RPMI7951 (cell line): Measurements from ENCODE around the gene DMD. TPM values are rescaled to one million over a fixed set of nuclear protein-coding genes. Genes with fewer than 3 reads are reported as not detected.
A peak's percentile ranks its signal among the peaks of the same experiment; 100 is the strongest.

Experiments used
- DNase-seq: peaks from one replicate; pipeline ENCODE4 v3.0.0-alpha.2; 2012; ENCODE audit warnings: low read depth
- total RNA-seq: library from RNA; depleted of rRNA; stranded (reverse); fragments of >200 nt; shearing (Covaris generic); gene quantifications from 2 replicates; pipeline ENCODE4 v1.2.3, GENCODE V29; 2014

The DMD gene
- total RNA-seq, 1 experiment from 2014 or later = 2.0 TPM

DNA sequence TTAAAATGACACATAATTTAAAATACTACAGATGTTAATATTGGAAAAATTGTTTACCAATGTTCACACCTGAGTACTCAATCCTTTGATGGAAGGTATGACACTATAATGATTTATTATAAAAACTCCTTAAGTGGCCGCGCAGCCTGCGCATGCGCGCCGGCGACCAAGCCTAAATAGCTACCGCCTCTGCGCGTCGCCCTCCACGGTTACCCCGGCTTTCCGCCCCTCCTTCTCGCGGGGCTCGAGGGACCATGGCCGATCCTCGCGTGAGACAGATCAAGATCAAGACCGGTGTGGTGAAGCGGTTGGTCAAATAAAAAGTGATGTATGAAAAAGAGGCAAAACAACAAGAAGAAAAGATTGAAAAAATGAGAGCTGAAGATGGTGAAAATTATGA, 170.2 kb downstream of the DMD start:
- no peak for DNase-seq

DNA sequence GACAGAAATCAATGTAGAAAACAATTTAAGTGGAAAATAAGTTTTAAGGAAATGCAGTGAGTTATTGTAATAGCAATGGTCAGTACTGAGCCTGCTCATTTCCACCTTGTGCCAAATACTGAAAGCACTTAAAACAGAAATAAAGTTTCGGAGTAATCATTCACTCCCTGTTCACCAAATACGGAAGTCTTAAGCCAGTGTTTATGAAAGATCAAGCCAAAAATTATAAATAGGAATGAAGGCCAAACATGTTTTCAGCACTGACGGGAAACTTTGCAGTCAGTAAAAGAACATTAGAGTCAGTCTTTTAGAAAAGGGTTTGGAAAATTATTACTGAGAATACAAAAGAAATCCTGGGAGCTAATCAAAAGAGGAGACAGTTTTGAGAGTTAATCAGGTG, 178.6 kb downstream of the DMD start:
- no peak for DNase-seq

DNA sequence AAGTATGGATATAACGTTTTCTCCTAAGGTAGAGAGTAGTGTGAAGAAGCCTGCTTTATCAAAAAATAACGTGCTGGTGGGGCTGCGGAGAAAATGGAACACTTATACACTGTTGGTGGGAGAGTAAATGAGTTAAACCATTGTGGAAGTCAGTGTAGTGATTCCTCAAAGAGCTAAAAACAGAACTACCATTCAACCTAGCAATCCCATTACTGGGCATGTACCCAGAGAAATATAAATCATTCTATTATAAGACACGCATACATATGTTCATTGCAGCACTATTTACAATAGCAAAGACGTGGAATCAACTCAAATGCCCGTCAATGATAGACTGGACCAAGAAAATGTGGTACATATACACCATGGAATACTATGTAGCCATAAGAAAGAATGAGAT, 196.4 kb downstream of the DMD start:
- DNase-seq = no peak

DNA sequence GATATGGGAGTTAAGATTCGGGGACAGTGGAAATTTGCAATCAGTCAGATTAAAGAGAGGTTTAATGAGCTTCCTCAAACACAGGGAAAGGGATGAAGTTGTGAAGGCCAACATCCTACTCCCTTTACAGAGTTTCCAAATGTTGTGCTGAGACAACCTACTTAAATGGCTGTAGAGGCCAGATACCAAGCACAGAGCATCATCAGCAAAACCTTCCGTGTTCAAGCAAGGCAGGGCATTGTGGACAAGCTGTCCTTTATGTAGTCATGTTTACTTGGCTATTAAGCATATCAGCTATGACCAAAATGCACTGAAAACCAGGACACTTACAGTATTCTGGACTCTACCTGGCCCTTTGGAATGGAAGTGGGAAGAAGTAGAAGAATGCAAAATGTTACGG, 197.3 kb downstream of the DMD start:
- no peak for DNase-seq

DNA sequence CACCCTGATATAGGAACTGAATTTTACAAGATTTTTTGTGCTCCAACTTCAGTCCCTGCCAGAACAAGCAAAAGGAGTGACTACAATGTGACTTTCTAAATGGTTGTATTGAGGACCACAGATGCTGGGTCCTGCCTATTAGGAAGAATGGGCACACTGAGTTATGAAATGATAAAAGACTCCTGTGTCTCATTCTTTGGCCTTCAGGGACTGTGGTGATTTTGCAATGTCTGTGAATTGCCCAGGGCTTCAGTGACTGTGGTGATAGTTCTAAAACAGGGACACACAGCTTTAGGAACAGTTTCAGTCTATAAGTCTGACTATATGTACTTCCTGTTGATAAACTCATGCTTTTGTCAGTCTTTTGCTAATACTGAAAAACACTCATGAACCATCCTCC, 210.2 kb downstream of the DMD start:
- peak; percentile 0 for DNase-seq

DNA sequence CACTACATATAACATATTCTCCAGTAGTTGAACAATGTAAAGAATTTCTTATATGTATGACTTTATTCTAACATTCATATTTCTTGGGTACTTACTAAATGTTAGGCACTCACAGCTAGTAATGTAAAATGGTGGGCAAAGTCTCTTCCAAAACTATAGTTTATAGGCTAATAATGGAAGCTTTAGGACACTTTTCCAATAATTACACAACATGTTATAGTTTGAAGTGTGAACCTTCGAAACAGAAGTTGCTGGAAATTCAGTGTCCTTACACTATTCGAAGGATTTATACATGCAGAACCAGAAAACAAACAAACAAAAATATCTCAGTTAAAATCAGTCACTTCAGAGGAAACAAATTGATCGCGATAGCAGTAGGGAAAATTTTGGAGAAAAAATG, 212.6 kb downstream of the DMD start:
- no peak for DNase-seq

DNA sequence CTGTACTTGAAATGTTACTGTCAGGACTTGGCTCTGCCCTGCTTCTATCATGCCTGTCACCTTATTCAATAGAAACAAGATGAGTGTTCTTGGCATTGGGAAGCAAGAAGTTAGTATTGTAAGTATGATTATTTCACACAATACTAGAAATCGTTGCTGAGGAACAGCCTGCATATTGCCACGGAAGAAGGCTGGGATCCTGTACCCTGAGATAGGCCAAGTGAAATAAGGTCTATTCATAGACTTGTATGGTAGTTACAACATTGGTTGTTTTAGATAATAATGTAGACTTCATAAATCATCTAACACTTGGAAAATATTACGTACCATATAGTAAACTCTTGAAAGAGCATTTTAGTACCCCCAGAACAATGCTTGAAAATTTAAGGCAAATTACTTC, 215.9 kb downstream of the DMD start:
- no peak for DNase-seq

DNA sequence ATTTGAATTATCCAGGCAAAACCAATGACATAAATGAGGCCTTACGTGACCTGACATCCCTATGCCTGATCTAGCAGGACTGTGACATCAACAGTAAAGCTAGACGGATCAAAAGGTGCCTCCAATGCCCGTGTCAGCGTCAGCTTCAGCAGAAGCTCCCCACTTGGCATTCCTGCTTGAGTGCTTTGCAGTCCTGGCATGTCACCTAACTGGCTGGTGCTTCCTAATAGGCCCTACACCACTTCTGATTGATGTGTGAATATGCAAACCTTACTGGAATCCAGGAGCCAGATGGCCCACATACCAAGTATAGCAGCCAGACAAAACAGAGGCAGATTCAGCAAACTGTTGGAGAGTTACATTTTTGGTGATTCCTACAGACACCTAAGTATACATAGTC, 224.2 kb downstream of the DMD start:
- no peak for DNase-seq

DNA sequence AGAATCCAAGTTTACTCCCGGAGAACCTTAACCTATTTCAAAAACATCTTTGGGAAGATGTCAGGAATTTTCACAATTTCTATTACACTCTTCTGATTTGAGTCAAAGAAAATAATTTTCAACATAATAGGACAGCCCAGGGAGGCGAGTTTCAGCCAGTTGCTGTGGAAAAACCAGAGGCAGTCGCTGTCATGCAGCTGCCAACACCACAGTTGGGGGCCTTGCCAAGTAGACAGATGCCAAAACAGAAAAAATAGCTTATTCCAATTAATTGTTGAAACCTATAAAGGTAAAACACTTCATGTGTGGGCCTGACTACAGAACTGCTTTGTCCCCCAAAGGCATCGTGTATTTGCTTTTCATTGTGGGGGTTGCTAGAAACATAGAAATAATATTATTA, 225.8 kb downstream of the DMD start:
- no peak for DNase-seq

DNA sequence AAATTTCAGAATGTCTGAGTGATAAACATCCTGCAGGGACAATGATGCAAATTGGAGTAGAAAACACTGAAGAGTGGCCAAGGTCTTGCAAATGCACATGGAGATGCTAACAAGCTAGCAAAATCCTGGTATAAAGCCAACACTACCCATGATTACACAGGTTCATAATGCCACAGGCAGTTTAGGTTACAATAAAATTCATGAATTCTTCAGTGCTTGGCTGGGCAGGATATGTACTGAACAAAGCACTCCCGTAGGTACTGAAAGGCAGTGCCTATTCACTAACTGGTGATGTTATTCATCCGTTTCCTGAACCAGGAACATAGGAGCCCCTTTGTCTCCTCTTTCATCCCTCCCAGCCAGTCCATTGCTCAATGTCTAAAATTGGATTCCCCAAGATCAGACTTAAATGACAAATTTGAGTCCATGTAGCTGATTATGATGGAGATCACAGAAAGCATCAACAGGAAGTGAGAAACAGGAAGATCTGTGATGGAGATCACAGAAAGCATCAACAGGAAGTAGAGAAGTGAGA, 244.5 kb downstream of the DMD start:
- peak; percentile 0 for DNase-seq

DNA sequence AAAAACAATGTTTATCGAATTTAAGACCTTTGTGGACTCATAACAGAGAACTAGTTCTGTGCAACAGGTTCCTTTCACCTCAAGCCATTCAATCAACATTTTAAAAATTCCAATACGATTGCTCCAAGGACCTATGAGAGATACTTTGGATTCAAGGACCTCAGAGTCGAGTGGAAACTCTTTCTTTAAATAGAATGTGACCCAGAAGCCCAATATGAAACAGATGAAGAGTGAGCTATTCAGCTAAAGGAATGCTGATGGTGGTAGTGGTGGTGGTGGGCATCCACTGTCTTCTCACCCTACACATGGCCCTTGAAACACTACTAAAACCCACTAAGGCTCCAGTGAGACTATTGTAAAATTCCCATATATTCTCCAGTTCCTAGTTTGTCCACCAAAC, 257.2 kb downstream of the DMD start:
- DNase-seq = no peak

DNA sequence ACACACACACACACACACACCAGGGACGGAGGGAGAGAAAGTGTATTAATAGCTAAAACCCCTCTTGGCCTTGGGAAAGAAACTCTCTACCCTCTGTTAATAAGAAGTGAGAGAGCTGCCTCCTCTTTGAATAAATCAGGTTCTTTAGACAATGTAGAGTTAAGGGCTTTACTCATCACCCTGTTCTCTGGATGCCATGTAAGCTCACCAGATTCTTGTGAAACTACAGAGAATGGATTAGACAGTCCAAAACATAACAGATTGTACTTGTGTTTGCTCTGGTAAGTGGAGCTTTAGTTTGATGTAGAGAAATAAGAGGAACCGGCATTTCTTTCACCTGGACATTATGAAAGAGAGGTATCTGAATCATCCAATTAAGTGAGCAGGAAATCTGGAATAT, 263.2 kb downstream of the DMD start:
- no peak for DNase-seq

DNA sequence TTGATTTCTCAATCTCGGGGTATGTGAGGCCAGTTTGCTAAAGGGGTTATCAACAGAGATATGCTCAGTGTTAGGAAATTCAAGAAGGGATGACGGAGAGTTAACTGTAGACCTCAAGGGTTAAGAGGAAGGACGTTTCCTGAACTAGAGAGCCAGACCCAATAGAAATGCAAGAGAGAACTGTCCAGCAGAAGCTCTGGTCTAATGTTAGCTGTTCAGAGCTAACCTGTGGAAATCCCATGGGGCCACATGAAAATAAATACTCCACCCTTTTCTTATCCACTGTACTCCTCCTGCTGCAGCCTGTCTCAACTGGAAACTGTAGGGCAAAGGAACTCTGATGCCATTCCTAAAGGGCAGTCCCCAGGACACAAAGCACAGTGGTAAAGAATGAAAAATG, 274.3 kb downstream of the DMD start:
- no peak for DNase-seq

DNA sequence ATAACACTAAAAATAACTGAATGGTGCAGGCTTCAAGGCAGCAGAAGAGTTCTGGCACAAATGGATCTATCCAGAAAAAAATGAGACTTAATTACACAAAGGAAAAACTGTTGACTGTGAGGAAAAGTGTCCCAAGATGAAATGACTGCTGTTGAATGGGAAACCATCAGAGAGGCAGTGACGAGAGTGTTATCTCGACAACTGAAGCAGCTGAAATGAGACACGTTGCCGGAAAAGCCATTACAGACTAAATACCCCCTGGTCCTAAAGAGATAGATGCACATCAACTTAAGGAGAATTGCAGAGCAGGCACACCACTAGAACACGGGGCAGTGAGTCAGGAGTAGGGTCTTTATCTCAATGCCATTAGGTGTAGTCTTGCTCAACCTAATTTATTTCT, 277.8 kb downstream of the DMD start:
- DNase-seq = no peak

DNA sequence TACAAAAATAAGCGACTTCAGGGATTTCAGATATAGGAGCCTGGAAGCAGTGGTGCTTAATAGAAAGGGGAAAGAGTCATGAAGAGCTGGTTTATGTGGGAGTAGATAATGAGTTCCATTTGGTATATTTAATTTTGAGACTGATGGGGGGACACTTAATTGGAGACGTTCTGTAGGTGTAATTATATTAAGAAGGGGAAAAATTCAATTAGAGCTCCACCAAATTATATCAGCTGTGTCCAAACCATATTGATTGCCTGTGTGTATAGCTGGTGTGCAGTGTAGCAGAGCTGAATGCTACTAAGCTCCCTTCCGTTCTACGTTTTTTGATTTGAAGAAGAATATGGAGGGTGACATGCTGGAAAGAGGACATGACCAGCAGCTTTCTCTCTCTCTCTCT, 282.3 kb downstream of the DMD start:
- no peak for DNase-seq

DNA sequence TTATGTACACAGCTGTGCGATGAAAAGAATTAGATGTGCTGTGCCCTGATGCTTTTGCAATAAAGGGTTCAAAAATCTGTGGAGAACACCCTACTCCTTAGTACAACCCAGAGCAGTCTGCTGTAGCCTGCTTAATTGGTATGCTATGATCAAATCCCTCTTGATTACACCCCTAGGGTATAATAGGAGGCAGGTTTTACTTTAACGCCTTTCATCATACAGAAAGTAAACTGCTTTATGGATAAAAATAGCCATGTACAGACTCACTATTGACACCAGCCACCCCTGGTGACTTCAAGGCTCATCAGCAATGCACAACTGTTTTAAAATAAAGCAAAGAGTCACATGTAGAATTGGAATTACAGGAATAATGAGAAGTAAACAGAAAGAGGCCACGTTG, 315.3 kb downstream of the DMD start:
- no peak for DNase-seq

DNA sequence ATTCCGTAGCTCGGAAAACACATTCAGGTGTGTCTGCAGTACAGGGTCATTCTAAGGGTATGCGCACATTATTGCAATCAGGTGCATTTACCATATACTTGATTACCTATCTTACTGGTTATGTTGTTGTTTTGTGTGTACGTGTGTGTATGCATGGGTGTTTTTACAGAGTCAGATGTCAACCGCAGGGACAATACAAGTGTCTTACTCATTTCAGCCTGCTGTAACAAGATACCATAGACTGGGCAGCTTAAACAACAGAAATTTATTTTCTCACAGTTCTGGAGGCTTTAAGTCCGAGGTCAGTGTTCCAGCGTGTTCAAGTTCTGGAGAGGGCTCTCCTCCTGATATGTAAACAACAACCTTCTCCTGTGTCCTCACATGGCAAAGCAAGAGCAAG, 316.7 kb downstream of the DMD start:
- DNase-seq = no peak

DNA sequence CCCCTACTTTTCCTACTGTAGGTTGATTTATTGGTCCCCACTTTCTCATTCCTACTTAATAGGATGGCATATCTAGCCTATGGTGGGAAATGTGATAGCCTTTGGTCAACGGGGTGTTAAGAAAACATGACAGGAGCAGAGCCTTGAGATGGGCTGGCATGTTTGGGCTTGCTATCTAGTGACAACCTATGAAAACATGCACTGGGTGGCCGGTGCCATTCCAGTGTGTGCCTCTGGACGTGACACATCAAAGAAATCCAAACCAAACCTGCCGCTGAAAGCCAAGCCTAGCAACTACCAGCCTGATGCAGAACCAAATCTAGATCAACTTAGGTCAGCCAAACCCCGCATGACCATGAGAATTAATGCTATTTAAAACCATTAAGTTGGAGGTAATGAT, 317.6 kb downstream of the DMD start:
- no peak for DNase-seq

DNA sequence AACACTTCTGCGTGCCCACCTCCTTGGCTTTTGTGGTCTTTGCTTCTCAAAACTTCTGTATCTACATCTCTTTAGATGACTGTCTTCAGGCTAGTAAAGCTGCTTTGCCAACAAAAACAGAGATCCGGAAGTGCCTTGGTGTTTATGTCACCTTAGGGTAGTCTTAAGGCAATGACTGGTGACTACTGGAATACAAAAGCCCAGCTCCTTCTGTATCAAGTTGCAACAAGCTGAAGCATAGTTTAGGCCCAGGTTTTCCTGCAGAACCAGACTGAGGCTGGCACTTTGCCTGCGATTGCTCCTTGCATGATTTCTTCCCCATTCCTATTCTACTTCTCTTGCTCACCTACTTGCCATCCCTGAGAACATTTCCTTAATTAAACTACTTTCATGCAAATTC, 333.8 kb downstream of the DMD start:
- no peak for DNase-seq

DNA sequence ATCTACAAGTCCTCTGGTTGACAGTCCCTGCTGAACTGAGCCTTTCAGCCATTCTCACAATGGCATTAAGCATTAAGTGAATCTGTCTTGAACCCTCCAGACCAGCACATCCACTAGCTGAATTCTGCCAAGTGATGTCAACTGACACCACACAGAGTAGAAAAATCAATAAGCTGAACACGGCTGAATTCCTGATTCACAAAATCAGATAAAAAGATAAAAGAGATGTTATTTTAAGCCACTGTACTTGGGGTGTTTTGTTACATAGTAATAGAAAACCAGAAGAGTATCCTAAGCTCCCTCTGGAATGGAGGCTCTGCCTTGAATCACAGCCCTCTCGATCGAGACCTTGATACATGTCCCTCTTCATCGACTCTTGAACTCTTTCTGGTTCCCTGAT, 336.5 kb downstream of the DMD start:
- no peak for DNase-seq

DNA sequence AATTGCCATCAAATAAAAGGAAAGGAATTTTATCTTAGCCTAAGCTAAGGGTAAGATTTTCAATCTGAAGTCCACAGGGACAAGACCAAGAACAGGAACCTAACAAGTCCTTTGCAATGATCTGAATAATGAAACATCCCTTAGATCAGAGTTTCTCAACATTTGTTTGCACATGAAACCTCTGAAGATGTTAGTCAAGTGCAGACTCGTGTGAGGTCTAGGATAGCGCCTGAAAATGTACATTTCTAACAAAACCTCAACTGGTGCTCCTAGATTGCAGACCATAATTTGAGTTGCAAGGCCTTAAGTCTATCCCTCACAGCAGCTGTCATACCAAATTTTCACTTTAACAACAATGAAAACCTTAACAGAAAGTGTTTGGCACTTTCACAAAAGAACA, 337.6 kb downstream of the DMD start:
- DNase-seq = no peak

DNA sequence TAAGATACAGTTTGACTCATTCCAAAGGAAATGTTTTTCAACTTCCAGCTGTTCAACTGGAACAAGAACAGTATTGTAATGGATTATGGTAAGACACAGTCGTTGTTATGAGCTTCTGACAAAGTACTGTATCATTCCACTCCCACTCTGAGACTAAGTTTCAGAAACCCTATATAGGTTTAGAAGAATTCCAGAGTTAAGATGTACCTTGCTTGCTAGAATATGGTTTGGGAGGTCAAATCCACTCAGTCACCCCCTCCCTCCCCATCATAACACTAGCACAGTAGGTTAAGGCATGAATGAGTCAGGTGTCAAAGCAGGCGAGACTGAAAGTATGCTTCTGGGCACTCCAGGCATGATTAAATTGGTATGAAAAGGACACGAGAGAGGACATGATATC, 339.7 kb downstream of the DMD start:
- DNase-seq = no peak

DNA sequence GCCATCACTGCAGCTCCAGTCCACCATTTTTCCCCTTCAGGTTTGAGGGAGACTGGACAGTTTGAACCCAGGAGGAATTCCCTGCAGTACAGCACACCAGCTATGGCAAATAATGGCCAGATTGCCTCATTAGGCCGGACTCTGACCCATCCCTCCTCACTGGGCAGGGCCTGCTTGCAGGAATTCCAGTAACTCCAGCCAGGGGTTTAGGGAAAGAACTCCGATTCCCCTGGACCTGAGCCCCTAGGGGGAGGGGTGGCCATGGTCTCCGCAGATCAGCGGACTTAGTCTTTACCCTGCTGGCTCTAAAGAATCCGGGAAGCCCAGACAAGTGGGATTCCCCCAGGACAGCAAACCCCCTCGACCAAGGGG, 342.8 kb downstream of the DMD start:
- DNase-seq = no peak

DNA sequence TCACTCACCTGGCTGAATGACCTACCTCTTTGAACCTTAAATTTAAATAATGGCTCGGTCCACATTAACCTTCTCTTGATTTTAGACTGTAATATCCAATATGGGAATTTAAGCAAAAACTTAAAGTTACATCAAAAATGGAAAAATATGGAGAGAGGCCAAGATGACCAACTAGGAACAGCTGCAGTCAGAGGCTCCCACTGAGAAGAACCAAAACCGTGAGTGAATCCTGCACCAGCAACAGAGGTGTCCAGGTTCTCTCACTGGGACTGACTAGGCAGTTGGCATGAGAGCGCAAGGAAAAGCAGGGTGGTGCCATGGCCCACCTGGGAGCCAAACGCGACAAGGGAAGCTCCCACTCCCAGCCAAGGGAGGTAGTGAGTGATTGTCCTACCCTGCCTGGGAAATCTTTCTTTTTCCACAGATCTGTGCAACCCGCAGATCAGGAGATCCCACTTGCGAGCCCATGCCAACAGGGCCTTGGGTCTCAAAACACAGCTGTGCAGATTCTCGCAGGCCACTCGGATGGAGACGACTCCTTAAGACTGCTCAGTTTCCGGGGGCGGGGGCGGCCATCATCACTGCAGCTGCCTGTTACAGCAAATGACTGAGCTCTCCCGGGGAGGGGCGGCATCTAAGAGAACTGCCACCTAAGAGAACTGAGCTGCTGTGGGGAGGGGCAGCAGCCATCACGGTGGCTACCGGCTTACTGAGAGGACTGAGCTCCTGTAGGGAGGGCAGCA, 343.4 kb downstream of the DMD start:
- DNase-seq = no peak
